HEK293 (cell line): Measurements from ENCODE around the gene PCBD2.
A peak's percentile ranks its signal among the peaks of the same experiment; 100 is the strongest.

Experiments used
- CTCF ChIA-PET: fragments of 350-600 bp; formaldehyde crosslinking; extraction: SDS; loops from one replicate; lab custom pipeline; 2021; ENCODE audit warnings: antibody characterized with exemption; lab: Yijun Ruan, JAX
- POLR2A ChIA-PET: fragments of 300-600 bp; formaldehyde crosslinking; extraction: SDS; loops from one replicate; lab custom pipeline; 2020; ENCODE audit warnings: antibody characterized with exemption, inconsistent platforms; lab: Yijun Ruan, JAX
- H3K27ac ChIP-seq: fragments of 200-500 bp; sonication (Bioruptor generic); 2 replicates; pipeline ENCODE4 v1.5.1; 2014; ENCODE audit warnings: low read depth, low read length, control low read depth, inconsistent platforms; ENCODE audit errors: extremely low read depth
- H3K36me3 ChIP-seq, 2 experiments: fragments of 200-500 bp in 1 of 2; sonication (Bioruptor generic) in 1 of 2; 1 replicate in 1 of 2; 2 replicates in 1 of 2; pipeline ENCODE4 v1.5.1; 2014 to 2017; ENCODE audit warnings: inconsistent platforms in 2 of 2, low read length in 2 of 2; ENCODE audit not compliant: control insufficient read depth in 2 of 2, insufficient read depth in 1 of 2
- H3K4me1 ChIP-seq: fragments of 200-500 bp; sonication (Bioruptor generic); 2 replicates; pipeline ENCODE4 v1.5.1; 2014; ENCODE audit warnings: mild to moderate bottlenecking, low read length, inconsistent platforms; ENCODE audit not compliant: control insufficient read depth, insufficient read depth
- H3K4me3 ChIP-seq: 2 replicates; pipeline ENCODE4 v1.5.1; 2011; ENCODE audit warnings: low read depth, mild to moderate bottlenecking, control low read depth, low read length, moderate library complexity
- H3K9me3 ChIP-seq: fragments of 200-500 bp; sonication (Bioruptor generic); 2 replicates; pipeline ENCODE4 v1.5.1; 2014; ENCODE audit warnings: low read depth, low read length, inconsistent platforms; ENCODE audit not compliant: control insufficient read depth, insufficient read depth
- EGR2 ChIP-seq: fragments of 450-650 bp; formaldehyde crosslinking; IDR thresholded peaks from 2 replicates; pipeline ENCODE4 v1.5.1; 2016; ENCODE audit warnings: low read depth, missing biosample characterization, missing genetic modification characterization
- PATZ1 ChIP-seq: fragments of 450-650 bp; formaldehyde crosslinking; IDR thresholded peaks from 2 replicates; pipeline ENCODE4 v1.5.1; 2016; ENCODE audit warnings: missing biosample characterization, missing genetic modification characterization
- ZBTB21 ChIP-seq: fragments of 450-650 bp; formaldehyde crosslinking; IDR thresholded peaks from 2 replicates; pipeline ENCODE4 v1.5.1; 2017; ENCODE audit warnings: missing biosample characterization, missing genetic modification characterization
- ZBTB48 ChIP-seq: fragments of 450-650 bp; formaldehyde crosslinking; IDR thresholded peaks from 2 replicates; pipeline ENCODE4 v1.5.1; 2016; ENCODE audit warnings: missing biosample characterization, missing genetic modification characterization
- ZFHX2 ChIP-seq: fragments of 450-650 bp; formaldehyde crosslinking; conservative IDR thresholded peaks from 2 replicates; pipeline ENCODE4 v1.5.1; 2016; ENCODE audit warnings: missing biosample characterization, missing genetic modification characterization
- ZIC2 ChIP-seq: fragments of 450-650 bp; formaldehyde crosslinking; IDR thresholded peaks from 2 replicates; pipeline ENCODE4 v1.5.1; 2016; ENCODE audit warnings: missing biosample characterization, missing genetic modification characterization
- ZNF132 ChIP-seq: fragments of 450-650 bp; formaldehyde crosslinking; IDR thresholded peaks from 2 replicates; pipeline ENCODE4 v1.5.1; 2017; ENCODE audit warnings: missing biosample characterization, missing genetic modification characterization, borderline replicate concordance
- ZNF148 ChIP-seq: fragments of 450-650 bp; formaldehyde crosslinking; IDR thresholded peaks from 2 replicates; pipeline ENCODE4 v1.5.0; 2017; ENCODE audit warnings: missing biosample characterization, missing genetic modification characterization, borderline replicate concordance
- ZNF24 ChIP-seq: fragments of 450-650 bp; formaldehyde crosslinking; IDR thresholded peaks from 2 replicates; pipeline ENCODE4 v1.5.1; 2016; ENCODE audit warnings: missing biosample characterization, missing genetic modification characterization
- ZNF248 ChIP-seq: fragments of 450-650 bp; formaldehyde crosslinking; IDR thresholded peaks from 2 replicates; pipeline ENCODE4 v1.5.1; 2017; ENCODE audit warnings: missing biosample characterization, missing genetic modification characterization
- ZNF335 ChIP-seq: fragments of 450-650 bp; formaldehyde crosslinking; conservative IDR thresholded peaks from 2 replicates; pipeline ENCODE4 v1.5.1; 2016; ENCODE audit warnings: missing biosample characterization, missing genetic modification characterization
- ZNF366 ChIP-seq: fragments of 450-650 bp; formaldehyde crosslinking; conservative IDR thresholded peaks from 2 replicates; pipeline ENCODE4 v1.5.1; 2016; ENCODE audit warnings: missing biosample characterization, missing genetic modification characterization
- ZNF529 ChIP-seq: fragments of 450-650 bp; formaldehyde crosslinking; IDR thresholded peaks from 2 replicates; pipeline ENCODE4 v1.5.1; 2017; ENCODE audit warnings: missing genetic modification characterization, missing biosample characterization; ENCODE audit not compliant: insufficient replicate concordance
- ZNF629 ChIP-seq: fragments of 450-650 bp; formaldehyde crosslinking; IDR thresholded peaks from 2 replicates; pipeline ENCODE4 v1.5.1; 2017; ENCODE audit warnings: missing biosample characterization, missing genetic modification characterization
- ZNF692 ChIP-seq: fragments of 450-650 bp; formaldehyde crosslinking; IDR thresholded peaks from 2 replicates; pipeline ENCODE4 v1.5.1; 2016; ENCODE audit warnings: missing biosample characterization, missing genetic modification characterization
- TF ChIP-seq, protein P1 (sequence below): fragments of 450-650 bp; formaldehyde crosslinking; IDR thresholded peaks from 2 replicates; pipeline ENCODE4 v1.5.1; 2016; ENCODE audit warnings: missing biosample characterization, missing genetic modification characterization
- TF ChIP-seq, protein P2 (sequence below): fragments of 450-650 bp; formaldehyde crosslinking; IDR thresholded peaks from 2 replicates; pipeline ENCODE4 v1.5.1; 2016; ENCODE audit warnings: missing biosample characterization, missing genetic modification characterization, low read depth

PCBD2 gene

DNA sequence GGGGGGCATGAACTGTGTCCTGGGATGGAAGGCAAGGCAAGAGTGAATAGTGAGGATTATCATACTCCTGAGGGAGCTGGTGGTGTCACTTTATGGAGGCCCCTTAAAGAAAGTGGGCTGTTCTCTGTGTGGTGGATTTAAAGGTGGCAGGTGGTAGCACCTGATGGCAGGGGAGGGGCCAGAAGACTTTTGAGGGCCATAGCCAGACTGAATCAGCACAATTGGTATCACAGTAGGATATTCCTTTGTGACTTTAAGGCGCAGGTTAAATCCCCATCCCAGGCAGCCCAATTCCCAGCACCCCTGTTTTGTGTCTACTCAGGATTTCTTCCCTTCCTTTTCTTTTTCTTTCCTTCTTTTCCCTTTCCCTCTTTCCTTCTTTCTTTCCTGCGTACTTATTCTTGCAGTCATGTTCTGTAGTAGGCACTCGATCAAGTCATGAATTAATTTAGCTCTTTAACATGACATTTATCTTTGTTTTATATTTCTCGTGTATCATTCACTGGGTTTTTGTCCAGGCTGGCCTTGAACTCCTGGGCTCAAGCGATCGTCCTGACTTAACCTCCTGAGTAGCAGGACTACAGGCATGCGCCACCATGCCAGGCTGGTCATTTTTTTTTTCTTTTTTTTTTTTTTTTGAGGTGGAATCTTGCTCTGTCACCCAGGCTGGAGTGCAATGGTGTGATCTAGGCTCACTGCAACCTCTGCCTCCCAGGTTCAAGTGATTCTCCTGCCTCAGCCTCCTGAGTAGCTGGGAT, 11.0 kb upstream of the PCBD2 start:
- H3K27ac ChIP-seq = no peak overlapping the region
- H3K9me3 ChIP-seq = no peaks in the 10 kb centered on the region
- ChIA-PET POLR2A (no interaction called here), CTCF (interaction anchor here (0.6 to 1.1 kb wide), 2 partner anchors 9 kb away, joined by 4 to 7 read pairs; no protein-coding TSS in a partner anchor)
- H3K36me3 ChIP-seq = peaks cover 26 to 34% of the 10 kb centered on the region in 2 experiments; a peak in 2 of 3 replicates
- H3K4me1 ChIP-seq = no peaks in the 10 kb centered on the region
- no peak overlapping the region for H3K4me3 ChIP-seq
- peak; percentile 41; the same call in 1 of the 2 replicates for TF ChIP-seq ZNF366 (tag by site-specific recombination)
- no peak for TF ChIP-seq ZNF148 (tag by site-specific recombination)
- no peak for TF ChIP-seq ZIC2 (tag by site-specific recombination)

DNA sequence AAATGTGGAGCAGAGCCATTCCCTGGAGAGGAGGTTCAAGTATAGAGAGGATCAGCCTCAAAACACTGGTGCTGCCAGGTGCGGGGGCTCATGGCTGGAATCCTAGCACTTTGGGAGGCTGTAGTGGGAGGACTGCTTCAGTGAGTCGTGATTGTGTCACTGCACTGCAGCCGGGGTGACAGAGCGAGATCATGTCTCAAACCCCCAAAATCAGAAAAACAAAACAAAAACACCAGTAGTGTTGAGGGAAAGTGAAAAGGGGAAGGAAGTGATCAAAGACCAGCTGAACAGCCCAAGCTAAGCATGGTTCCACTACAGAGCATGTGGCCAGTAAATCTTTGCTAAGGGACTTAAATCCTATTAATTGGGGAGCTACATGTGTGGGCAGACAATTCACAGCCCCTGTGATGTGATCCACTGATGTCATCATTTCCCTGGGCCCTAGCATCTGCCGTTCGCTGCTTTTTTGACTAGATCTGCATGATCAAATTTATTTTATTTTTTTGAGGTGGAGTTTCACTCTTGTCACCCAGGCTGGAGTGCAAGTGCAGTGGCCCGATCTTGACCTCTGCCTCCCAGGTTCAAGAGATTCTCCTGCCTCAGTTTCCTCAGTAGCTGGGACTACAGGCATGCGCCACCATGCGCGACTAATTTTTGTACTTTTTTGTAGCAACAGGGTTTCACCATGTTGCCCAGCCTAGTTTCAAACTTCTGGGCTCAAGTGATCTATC, 2.7 kb upstream of the PCBD2 start:
- CTCF ChIA-PET = interaction anchor here (0.7 to 1.2 kb wide), 2 partner anchors 8 to 14 kb away, joined by 3 to 4 read pairs; no protein-coding TSS in a partner anchor
- TF ChIP-seq ZBTB48 (tag by site-specific recombination) = 0 out of 2 replicates have a peak, but pooled peaks have one; percentile 16
- TF ChIP-seq, protein P1, sequence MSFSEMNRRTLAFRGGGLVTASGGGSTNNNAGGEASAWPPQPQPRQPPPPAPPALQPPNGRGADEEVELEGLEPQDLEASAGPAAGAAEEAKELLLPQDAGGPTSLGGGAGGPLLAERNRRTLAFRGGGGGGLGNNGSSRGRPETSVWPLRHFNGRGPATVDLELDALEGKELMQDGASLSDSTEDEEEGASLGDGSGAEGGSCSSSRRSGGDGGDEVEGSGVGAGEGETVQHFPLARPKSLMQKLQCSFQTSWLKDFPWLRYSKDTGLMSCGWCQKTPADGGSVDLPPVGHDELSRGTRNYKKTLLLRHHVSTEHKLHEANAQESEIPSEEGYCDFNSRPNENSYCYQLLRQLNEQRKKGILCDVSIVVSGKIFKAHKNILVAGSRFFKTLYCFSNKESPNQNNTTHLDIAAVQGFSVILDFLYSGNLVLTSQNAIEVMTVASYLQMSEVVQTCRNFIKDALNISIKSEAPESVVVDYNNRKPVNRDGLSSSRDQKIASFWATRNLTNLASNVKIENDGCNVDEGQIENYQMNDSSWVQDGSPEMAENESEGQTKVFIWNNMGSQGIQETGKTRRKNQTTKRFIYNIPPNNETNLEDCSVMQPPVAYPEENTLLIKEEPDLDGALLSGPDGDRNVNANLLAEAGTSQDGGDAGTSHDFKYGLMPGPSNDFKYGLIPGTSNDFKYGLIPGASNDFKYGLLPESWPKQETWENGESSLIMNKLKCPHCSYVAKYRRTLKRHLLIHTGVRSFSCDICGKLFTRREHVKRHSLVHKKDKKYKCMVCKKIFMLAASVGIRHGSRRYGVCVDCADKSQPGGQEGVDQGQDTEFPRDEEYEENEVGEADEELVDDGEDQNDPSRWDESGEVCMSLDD = no peak
- TF ChIP-seq ZFHX2 (tag by site-specific recombination) = peak; percentile 71
- peak; percentile 76 for TF ChIP-seq ZNF335 (tag by site-specific recombination)
- TF ChIP-seq, protein P2, sequence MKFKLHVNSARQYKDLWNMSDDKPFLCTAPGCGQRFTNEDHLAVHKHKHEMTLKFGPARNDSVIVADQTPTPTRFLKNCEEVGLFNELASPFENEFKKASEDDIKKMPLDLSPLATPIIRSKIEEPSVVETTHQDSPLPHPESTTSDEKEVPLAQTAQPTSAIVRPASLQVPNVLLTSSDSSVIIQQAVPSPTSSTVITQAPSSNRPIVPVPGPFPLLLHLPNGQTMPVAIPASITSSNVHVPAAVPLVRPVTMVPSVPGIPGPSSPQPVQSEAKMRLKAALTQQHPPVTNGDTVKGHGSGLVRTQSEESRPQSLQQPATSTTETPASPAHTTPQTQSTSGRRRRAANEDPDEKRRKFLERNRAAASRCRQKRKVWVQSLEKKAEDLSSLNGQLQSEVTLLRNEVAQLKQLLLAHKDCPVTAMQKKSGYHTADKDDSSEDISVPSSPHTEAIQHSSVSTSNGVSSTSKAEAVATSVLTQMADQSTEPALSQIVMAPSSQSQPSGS (tag by site-specific recombination) = peak; percentile 13; the same call in 1 of the 2 replicates
- 0 out of 2 replicates have a peak, but pooled peaks have one; percentile 30 for TF ChIP-seq EGR2 (tag by site-specific recombination)
- TF ChIP-seq ZBTB21 (tag by site-specific recombination) = peak; percentile 84; the same call in 1 of the 2 replicates
- no peak for TF ChIP-seq ZNF529 (tag by site-specific recombination)
- peak; percentile 21; the same call in 1 of the 2 replicates for TF ChIP-seq PATZ1
- peak; percentile 49; the same call in 1 of the 2 replicates for TF ChIP-seq ZNF692 (tag by site-specific recombination)
- peak; percentile 61; the same call in 1 of the 2 replicates for TF ChIP-seq ZNF24
- no peak for TF ChIP-seq ZNF248 (tag by site-specific recombination)
- TF ChIP-seq ZNF132 (tag by site-specific recombination) = no peak
- peak; percentile 56 for TF ChIP-seq ZNF629 (tag by site-specific recombination)
- no peak overlapping the region for H3K27ac ChIP-seq
- peaks cover 11 to 26% of the 10 kb centered on the region in 2 experiments; a peak in 2 of 3 replicates for H3K36me3 ChIP-seq
- H3K9me3 ChIP-seq = no peaks in the 10 kb centered on the region
- H3K4me1 ChIP-seq = no peaks in the 10 kb centered on the region
- POLR2A ChIA-PET = no interaction called here
- no peak overlapping the region for H3K4me3 ChIP-seq
